HG03159 (cell line): Measurements from ENCODE around the gene B3GALT2.
"Not testable (repeated sequence)": the region's sequence is repeated elsewhere in the genome, so short reads cannot be mapped to it uniquely, and the experiment has no call there.

Experiments
- ATAC-seq: cut with Tn5 transposase; IDR thresholded peaks from one replicate; pipeline ENCODE4 v1.9.1; 2021; ENCODE audit warnings: mild to moderate bottlenecking, moderate library complexity; ENCODE audit not compliant: unreplicated experiment

B3GALT2 gene

DNA sequence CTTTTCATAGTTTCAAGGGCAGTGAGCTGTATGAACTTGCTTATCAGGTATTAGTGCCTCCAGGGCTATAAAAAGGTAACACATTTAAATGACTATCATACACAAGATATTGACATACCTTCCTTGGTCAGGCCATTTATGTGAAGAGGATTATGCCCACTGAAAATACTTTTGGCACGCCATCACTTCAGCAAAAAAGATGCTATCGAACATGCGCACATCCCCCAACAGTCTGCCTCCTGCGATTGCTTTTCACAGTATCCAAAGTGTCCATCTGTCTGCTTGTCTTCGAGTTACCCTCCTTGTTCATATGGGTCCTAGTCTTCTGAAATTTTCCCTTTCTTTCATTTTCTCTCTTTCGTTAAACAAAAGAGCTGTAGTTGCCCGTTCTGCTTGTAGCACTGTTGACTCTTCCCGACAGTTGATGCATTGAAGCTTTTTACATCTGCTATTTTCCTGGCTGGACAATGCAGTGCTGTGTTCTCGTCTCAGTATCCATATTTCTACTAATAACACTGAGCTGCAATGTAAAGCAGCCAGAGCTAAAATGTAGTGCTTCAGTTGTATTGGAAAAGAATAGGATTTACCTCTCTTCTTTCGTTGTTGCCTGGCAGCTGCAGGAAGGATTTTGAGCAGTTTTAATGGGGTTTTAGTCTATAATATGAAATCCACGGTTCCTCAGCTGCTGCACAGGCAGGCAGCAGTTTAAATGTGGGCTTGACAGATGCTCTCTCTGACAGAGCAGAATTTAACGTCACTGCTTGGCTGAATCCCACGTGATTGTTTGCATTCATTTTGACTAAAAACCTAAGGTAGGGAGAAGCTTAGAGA lies at the start of gene B3GALT2:
TSS of gene B3GALT2 (minus strand) at position 713 of the 831 bp plus-strand sequence. CDS start 5,051 bp downstream, outside the sequence.
- no peak for ATAC-seq

GRCh38 chr1:193234530-193234929 lies 48.1 kb upstream of the B3GALT2 start:
- no peak for ATAC-seq

DNA sequence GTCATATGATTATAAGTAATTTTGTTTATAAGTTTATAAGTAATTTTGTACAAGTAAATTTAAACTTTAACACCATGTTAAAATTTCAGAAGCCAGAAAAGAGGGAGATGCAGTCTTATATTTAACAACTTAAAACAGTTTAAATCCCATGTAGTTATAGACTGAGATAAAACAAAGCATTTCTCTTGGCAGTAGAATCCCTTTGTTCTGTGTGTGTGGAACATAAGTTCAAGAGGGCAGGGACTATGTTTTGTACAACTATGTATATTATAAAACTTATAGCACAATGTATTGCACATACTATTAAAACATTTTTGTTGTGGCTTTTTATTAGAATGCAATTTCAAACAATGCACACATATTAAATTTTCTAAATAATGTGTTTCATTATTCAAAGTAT lies 44.7 kb upstream of the B3GALT2 start:
- not testable (repeated sequence) for ATAC-seq

GRCh38 chr1:193229136-193229535 lies 42.7 kb upstream of the B3GALT2 start:
- no peak for ATAC-seq

DNA sequence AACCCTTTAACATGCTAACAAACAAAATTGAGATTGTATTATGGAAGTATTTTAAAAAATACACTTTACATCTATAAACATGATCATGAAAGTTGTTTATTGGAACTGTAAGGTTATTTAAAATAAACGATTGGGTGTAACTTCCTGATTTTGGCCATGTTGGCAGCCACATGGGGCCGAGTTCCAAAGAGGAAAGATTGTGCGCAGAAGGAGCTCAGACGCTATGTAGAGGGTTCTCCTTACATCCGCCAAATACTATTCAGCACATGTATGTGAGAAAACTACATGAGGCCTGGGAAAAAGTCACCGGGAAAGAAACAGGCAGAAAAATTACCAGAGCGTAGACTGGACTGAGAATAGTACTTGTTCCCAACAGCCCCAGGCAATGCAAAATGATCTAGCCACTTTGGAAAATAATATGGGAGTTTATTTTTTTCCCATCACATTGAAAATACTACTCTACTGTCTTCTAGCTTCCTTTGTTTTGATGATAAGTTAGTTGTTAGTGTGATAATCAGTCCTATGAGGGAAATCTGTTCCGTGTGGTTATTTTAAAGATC lies 35.7 kb upstream of the B3GALT2 start:
- ATAC-seq, result no peak

DNA sequence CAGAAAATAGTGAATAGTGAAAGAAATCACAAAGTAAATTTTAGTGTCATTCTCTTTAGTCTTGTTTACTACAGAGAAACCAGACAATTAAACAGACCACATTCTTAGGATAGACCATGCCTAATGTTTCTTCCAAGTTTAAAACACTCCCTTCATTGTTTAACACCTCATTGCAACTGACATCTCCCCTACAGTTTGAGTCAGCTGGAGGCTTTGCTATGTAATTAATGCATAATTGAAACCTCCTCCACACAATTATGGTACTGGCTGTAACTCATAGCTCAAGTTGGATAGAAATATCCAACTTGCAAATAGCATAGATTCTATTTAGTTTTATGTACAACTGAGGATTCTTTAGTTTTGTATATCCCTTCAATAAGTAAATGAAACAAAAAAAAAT lies 35.2 kb upstream of the B3GALT2 start:
- no peak for ATAC-seq

DNA sequence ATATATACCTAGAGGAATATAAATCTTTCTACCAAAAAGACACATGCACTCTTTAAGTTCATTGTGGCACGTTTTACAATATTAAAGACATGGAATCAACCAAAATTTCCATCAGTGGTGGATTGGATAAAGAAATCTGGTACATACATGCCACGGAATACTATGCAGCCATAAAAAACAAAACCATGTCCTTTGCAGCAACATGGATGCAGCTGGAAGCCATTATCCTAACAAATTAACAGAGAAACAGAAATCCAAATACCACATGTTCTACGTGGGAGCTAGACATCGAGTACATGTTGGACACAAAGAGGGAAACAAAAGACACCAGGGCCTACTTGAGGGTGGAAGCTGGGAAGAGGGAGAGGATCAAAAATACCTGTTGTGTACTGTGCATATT lies 33.0 kb upstream of the B3GALT2 start:
- ATAC-seq, result no peak

DNA sequence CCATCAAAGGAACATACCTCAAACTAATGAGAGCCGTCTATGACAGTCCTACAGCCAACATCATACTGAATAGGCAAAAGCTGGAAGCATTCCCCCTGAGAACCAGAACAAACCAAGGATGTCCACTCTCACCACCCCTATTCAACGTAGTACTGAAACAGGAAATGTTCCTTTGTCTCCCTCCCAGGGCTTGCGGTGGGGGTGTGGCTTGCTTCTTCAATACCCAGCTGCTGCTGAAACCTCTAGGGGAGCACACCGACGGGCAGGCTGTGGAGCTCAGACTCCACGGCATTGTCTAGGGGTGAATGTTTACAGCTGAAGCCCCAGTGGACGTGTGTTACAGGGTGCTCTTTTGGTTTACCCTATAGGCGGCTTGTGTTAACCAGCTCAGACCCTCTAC lies 30.5 kb upstream of the B3GALT2 start:
- ATAC-seq, result no peak

- no peak for ATAC-seq
Observed at GRCh38 chr1:193213998-193214397, 27.6 kb upstream of the B3GALT2 start.

DNA sequence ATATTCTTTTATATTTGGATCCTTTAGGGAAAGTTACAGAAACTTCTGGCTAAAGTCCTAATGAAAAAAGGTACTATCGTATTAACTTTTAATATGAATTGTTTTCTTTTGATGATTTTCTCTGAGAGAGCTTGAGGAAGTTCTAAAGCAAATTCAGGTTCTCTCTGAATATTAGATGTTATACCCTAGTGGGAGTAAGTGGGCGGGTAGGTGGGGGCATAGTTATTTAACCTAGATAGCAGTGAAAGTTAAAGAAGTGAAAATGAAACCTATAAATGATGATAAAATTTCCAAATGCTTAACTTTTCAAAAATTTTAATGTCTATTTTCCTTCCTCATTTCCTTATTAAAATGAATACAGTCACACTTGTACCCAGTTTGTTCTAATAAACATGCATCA lies 26.2 kb upstream of the B3GALT2 start:
- ATAC-seq, result no peak

DNA sequence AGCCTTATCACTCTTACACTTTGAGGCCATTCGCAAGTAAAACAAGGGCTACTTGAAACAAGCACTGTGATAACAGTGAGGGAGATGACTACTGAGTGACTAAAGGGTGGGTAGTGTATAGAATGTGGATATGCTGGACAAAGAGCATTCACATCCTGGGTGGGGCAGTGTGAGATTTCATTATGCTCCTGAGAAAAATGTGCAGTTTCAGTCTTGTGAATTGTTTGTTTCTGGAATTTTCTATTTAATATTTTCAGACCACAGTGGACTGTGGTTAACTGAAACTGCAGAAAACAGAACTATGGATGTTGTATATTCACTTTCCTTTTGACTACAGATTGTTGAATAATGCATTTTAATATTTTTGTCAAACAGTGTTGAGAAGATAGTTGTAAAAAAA lies 25.1 kb upstream of the B3GALT2 start:
- peak; percentile 87 for ATAC-seq

DNA sequence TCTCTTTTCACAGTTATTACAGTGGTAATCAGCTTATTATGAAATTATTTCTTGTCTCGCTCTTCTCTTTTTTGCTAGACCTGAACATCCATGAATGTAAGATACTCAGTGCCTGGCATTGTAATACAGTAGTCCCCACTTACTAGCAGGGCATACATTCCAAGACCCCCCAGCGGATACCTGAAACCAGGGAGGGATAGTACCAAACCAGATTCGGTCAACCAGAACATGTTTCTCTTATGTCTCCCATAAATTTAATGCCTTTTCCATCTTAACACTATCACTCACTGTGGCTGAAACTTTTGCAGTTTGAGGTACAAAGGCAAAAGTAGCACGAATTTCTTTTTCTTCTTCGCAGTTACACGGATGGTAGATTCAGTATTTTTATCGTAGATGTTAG lies 24.6 kb upstream of the B3GALT2 start:
- ATAC-seq, result no peak

GRCh38 chr1:193201021-193201420 lies 14.6 kb upstream of the B3GALT2 start:
- no peak for ATAC-seq

DNA sequence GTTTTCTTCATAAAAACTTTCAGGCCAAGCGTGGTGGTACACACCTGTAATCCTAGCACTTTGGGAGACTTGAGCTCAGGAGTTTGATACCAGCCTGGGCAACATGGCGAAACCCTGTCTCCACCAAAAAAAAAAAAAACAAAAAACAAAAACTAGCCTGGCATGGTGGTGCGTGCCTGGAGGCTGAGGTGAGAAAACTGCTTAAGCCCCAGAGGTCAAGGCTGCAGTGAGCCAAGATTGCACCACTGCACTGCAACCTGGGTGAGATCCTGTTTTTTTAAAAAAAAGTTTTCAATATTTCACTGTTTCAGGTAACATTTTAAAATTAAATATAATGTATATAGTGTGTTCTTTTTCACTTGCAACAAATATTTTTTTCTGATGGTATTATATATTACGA lies 13.5 kb upstream of the B3GALT2 start:
- ATAC-seq, result no peak

DNA sequence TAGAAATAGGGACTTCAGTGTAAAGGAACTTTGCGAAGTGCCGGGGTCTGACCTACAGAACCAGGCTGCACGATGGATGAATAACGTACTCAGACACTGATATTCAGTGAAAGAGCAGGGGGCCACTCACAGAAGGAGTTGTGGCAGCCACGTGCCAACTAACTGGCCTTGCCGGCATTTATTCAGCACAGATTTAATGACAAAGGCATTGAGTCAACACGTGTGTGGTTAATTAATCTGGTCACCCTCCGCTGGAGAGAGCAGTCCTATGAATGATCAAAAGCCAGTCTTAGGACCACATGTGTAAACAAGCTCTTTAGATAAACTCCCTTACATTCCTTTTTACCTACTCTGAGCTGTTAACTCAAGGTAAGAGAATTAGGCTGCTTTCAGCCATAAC lies 6.2 kb upstream of the B3GALT2 start:
- no peak for ATAC-seq

DNA sequence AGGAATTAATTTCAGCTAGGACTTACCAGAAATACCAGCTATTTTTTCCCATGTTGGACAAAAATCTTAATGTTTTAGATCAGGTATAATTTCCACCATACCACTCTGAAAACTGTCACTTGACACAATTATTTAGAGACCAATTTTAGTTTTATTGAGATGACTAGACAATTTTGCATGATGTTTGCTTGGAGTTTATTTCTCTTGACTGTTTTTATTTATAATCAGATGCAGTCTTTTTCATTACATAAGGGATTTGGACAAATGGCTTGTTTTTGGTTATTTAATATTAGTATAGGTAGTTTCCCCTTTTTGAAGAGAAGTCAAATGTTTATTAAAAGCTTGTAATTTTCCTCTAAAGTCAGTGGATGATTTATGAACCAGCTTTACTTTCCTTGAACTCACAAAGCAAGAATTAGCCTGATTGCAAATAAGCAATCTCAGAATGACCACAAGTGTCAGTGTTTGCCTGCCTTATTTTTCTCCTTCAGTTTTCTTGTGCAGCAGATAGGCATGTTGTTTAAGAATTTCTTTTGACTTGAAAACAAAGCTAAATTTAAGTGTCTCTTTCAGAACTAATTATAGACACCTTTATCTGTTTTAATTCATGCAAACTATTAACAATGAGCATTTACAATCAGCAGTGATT lies 3.8 kb upstream of the B3GALT2 start:
- ATAC-seq, result no peak

GRCh38 chr1:193189442-193190095 lies 3.2 kb upstream of the B3GALT2 start:
- no peak for ATAC-seq

DNA sequence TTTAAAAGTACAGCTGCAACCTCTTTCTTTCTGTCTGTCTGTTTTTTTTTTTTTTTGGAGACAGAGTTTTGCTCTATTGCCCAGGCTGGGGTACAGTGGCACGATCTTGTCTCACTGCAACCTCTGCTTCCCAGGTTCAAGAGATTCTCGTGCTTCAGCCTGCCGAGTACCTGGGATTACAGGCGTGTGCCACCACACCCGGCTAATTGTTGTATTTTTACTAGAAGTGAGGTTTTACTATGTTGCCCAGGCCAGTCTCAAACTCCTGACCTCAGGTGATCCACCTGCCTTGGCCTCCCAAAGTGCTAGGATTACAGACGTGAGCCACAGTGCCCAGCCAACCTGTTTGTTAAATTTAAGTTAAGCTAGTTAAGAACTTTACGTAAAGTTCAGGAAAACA lies 2.5 kb upstream of the B3GALT2 start:
- not testable (repeated sequence) for ATAC-seq

DNA sequence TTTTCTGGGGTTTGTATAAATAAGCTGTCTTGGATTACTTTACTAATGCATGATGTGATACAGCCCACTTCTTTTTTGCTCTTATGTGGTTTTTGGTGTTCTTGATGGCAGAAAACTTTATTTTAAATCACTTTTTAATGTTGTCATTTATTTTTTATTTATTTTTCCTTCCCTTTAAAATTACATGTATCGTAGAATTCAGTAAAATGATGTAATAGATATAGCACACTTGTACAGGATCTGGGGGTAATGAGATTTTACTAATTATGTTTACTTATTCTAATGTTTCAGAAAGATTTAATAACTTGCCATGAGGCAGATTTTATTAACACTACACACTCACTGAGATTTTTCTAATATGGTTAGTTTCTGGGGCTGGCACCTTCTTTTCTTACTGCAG lies 701 bp upstream of the B3GALT2 start:
- ATAC-seq, result no peak

GRCh38 chr1:193185211-193185610 lies 1.2 kb downstream of the B3GALT2 start:
- no peak for ATAC-seq

DNA sequence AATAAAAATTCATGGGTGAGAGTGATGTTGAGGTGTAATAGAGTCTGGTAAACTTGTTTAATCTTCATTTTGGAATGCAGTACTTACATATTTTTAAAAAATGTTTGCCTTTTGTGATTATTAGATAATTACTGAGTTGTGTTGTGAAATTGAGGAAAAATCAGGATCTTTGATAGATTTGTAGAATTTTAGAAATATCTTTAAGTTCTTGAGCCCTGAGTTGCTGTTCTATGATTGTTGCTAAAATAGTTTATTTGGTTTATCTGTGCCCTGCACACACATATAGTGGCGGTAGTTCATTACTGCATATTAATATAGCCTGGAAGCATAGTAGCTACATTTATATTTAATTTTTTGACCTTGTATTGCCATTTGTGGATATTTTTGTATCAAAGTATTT lies 1.6 kb downstream of the B3GALT2 start:
- ATAC-seq, result no peak
